CD4-positive, alpha-beta T cell (primary cell): ENCODE measurements around the gene CNTN2. TPM values are rescaled to one million over a fixed set of nuclear protein-coding genes. Genes with fewer than 3 reads are reported as not detected.

Source experiments
- ATAC-seq: fragments of 200-7000 bp; cut with Tn5 transposase; one replicate; pipeline ENCODE4 v1.10.0; 2022; ENCODE audit warnings: mild to moderate bottlenecking; ENCODE audit not compliant: poor library complexity
- CTCF ChIA-PET: fragments of 350-600 bp; sonication (Branson Sonifier 250); formaldehyde crosslinking; loops from one replicate; lab custom pipeline; 2021; ENCODE audit warnings: antibody characterized with exemption, inconsistent platforms; lab: Charles Lee
- POLR2A ChIA-PET: fragments of 350-600 bp; sonication (Branson Sonifier 250); formaldehyde crosslinking; loops from one replicate; lab custom pipeline; 2021; ENCODE audit warnings: antibody characterized with exemption, inconsistent platforms; lab: Charles Lee
- DNase-seq, 14 experiments: peaks; one replicate each; pipeline ENCODE4 v3.0.0-alpha.2; 2013 to 2020; ENCODE audit warnings: mixed read lengths in 2 of 14
- H3K27ac ChIP-seq, 2 donors: one replicate each; pipeline versions ENCODE4 v1.5.1 to v1.7.0; 2013; ENCODE audit warnings: low read length in 2 of 2, low read depth in 1 of 2, mild to moderate bottlenecking in 1 of 2
- H3K27me3 ChIP-seq, 2 experiments: 1 replicate in 1 of 2; 2 replicates in 1 of 2; pipeline versions ENCODE4 v1.6.1 to v1.7.0; 2013; ENCODE audit warnings: low read length in 2 of 2, control low read depth in 1 of 2, mild to moderate bottlenecking in 1 of 2, moderate library complexity in 1 of 2; ENCODE audit not compliant: insufficient read depth in 2 of 2, control insufficient read depth in 1 of 2
- H3K36me3 ChIP-seq: one replicate; pipeline ENCODE4 v1.6.1; 2013; ENCODE audit warnings: low read length, control low read depth; ENCODE audit not compliant: insufficient read depth
- H3K4me1 ChIP-seq: one replicate; pipeline ENCODE4 v1.6.1; 2013; ENCODE audit warnings: low read length, control low read depth; ENCODE audit not compliant: insufficient read depth
- H3K4me3 ChIP-seq: one replicate; pipeline ENCODE4 v1.5.1; 2013; ENCODE audit warnings: mild to moderate bottlenecking, low read length, moderate library complexity
- H3K9me3 ChIP-seq, 2 experiments: 1 replicate in 1 of 2; 2 replicates in 1 of 2; pipeline versions ENCODE4 v1.6.1 to v1.7.0; 2013; ENCODE audit warnings: low read length in 2 of 2, mild to moderate bottlenecking in 2 of 2, control low read depth in 1 of 2, moderate library complexity in 1 of 2; ENCODE audit not compliant: control insufficient read depth in 1 of 2, insufficient read depth in 1 of 2
- H3K27ac Mint-ChIP-seq: one replicate; pipeline ENCODE4 v1.8.0; 2020; ENCODE audit warnings: mixed read lengths
- H3K27me3 Mint-ChIP-seq: one replicate; pipeline ENCODE4 v1.8.0; 2021; ENCODE audit warnings: mixed read lengths
- H3K36me3 Mint-ChIP-seq: one replicate; pipeline ENCODE4 v1.8.0; 2021; ENCODE audit warnings: low read depth, mixed read lengths
- H3K4me1 Mint-ChIP-seq: one replicate; pipeline ENCODE4 v1.8.0; 2021; ENCODE audit warnings: low read depth, mixed read lengths
- H3K4me3 Mint-ChIP-seq: one replicate; pipeline ENCODE4 v1.8.0; 2020; ENCODE audit warnings: mild to moderate bottlenecking, mixed read lengths
- H3K9me3 Mint-ChIP-seq: one replicate; pipeline ENCODE4 v1.8.0; 2020; ENCODE audit warnings: mixed read lengths
- CTCF ChIP-seq: fragments of 200-600 bp; IDR thresholded peaks from one replicate; pipeline ENCODE4 v1.8.0; 2022; ENCODE audit warnings: antibody characterized with exemption, mild to moderate bottlenecking
- intact Hi-C, 2 experiments: fragments of 100-400 bp; cut with DNase I in 1 of 2; cut with micrococcal nuclease in 1 of 2; formaldehyde crosslinking; loops; one replicate each; pipeline versions ENCODE4 v1.15.1 to v1.9.0; 2023 to 2025; cut with DNase I, micrococcal nuclease
- total RNA-seq, 174 experiments: library from RNA in 2 of 174; stranded (reverse) in 2 of 174; gene quantifications; one replicate each; pipeline ENCODE4 v1.2.3 and lab custom pipeline; 2021 to 2026

CNTN2 gene
- total RNA-seq, 2 experiments from 2014 or later, result not detected

DNA sequence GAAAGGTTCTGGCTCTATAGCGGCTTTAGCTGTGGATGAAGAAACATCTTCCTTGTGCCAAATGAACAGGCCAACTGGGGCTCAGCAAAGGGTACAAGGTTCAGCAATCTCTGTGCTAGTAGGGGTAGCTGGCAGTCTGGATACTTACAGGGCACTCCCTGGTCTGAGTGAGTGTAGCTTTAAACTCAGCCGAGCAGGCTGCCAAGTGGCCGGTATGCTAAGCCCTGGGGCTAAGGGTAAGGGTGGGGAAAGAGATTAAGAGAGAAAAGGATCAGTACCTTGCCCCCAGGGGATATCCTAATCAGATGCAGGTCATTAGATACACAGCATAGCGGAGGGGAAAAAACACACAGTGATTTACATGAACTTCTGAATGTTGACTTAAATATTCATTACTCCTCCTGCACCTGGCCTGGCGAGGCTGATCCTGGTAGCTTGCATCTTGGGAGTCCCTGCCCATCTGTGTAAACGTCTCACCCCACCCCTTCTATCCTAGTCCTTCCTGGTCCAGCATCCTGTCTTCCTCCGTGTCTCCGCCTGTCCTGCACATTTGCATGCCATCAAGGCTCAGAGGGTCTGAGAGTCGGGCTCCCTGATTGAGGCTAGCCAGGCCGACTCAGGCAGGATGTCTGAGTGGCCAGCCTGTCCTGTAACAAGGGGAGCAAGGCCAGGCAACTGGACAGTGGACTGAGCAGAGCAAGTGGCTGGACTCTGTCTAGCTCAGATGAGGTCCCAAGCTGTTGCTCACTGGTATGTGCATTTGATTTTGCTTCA is 39.5 kb upstream of the CNTN2 start:
- no peaks in the 10 kb centered on the region for H3K9me3 ChIP-seq
- ChIA-PET CTCF (no interaction called here), POLR2A (no interaction called here)
- H3K9me3 Mint-ChIP-seq, result no peaks in the 10 kb centered on the region
- H3K4me3 Mint-ChIP-seq, result no peak overlapping the region
- H3K4me1 Mint-ChIP-seq, result no peaks in the 10 kb centered on the region
- H3K4me1 ChIP-seq, result no peaks in the 10 kb centered on the region
- no peak for ATAC-seq
- H3K36me3 Mint-ChIP-seq, result no peaks in the 10 kb centered on the region
- H3K27me3 Mint-ChIP-seq, result no peaks in the 10 kb centered on the region
- peaks cover 0 to 5% of the 10 kb centered on the region in 2 experiments for H3K27me3 ChIP-seq
- no peak overlapping the region for H3K27ac ChIP-seq
- H3K36me3 ChIP-seq, result no peaks in the 10 kb centered on the region
- intact Hi-C loops, result no loop called here
- no peak for TF ChIP-seq CTCF
- DNase-seq, result no peak
- H3K27ac Mint-ChIP-seq, result no peak overlapping the region
- H3K4me3 ChIP-seq, result no peak overlapping the region

DNA sequence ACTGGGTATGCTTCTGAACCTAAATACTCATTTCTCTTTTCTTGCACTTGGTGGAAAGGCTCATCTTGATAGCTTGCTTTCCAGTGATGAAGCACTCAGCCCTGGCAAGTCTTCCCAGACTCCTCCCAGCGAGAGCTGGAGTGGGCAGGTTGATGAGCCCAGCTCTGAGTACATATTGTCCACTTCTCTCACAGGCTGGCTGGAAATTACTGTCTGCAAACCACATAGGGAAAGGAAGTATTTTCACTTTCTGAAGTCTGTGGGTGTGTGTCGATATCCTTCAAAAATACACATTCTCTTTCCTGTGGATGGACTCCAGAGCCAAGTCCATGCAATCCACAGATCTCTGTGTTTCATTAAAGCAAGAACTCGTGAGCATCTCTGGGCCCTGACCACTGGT is 38.7 kb upstream of the CNTN2 start:
- no peak overlapping the region for H3K4me3 Mint-ChIP-seq
- Histone ChIP-seq H3K9me3 (no peaks in the 10 kb centered on the region), H3K27ac (no peak overlapping the region), H3K4me3 (no peak overlapping the region), H3K36me3 (no peaks in the 10 kb centered on the region), H3K4me1 (no peaks in the 10 kb centered on the region), H3K27me3 (peaks cover 0 to 5% of the 10 kb centered on the region in 2 experiments)
- TF ChIP-seq CTCF, result no peak
- ChIA-PET POLR2A (no interaction called here), CTCF (no interaction called here)
- H3K36me3 Mint-ChIP-seq, result no peaks in the 10 kb centered on the region
- no peaks in the 10 kb centered on the region for H3K4me1 Mint-ChIP-seq
- no peak for ATAC-seq
- intact Hi-C loops, result no loop called here
- no peaks in the 10 kb centered on the region for H3K9me3 Mint-ChIP-seq
- no peak for DNase-seq
- H3K27ac Mint-ChIP-seq, result no peak overlapping the region
- no peaks in the 10 kb centered on the region for H3K27me3 Mint-ChIP-seq

GRCh38 chr1:205008896-205009295 is 34.1 kb upstream of the CNTN2 start:
- CTCF ChIA-PET, result no interaction called here
- no peaks in the 10 kb centered on the region for H3K9me3 Mint-ChIP-seq
- intact Hi-C loops, result no loop called here
- H3K4me1 Mint-ChIP-seq, result no peaks in the 10 kb centered on the region
- no peak overlapping the region for H3K4me3 Mint-ChIP-seq
- no peak overlapping the region for H3K27ac ChIP-seq
- no peaks in the 10 kb centered on the region for H3K36me3 ChIP-seq
- H3K36me3 Mint-ChIP-seq, result no peaks in the 10 kb centered on the region
- ATAC-seq, result no peak
- no peak overlapping the region for H3K27ac Mint-ChIP-seq
- no peak overlapping the region for H3K4me3 ChIP-seq
- POLR2A ChIA-PET, result no interaction called here
- DNase-seq, result no peak
- H3K27me3 ChIP-seq, result no peaks in the 10 kb centered on the region
- no peaks in the 10 kb centered on the region for H3K4me1 ChIP-seq
- H3K27me3 Mint-ChIP-seq, result no peaks in the 10 kb centered on the region
- H3K9me3 ChIP-seq, result no peaks in the 10 kb centered on the region
- no peak for TF ChIP-seq CTCF
